DMS153 treated with DMSO at 0.1 percent for 48 hours (cell line): Measurements from ENCODE around the gene TAGLN.

Experiments used
- DNase-seq: peaks from one replicate; lab custom pipeline; 2025; ENCODE audit not compliant: unreplicated experiment; lab: John Stamatoyannopoulos, UW

Gene TAGLN

DNA sequence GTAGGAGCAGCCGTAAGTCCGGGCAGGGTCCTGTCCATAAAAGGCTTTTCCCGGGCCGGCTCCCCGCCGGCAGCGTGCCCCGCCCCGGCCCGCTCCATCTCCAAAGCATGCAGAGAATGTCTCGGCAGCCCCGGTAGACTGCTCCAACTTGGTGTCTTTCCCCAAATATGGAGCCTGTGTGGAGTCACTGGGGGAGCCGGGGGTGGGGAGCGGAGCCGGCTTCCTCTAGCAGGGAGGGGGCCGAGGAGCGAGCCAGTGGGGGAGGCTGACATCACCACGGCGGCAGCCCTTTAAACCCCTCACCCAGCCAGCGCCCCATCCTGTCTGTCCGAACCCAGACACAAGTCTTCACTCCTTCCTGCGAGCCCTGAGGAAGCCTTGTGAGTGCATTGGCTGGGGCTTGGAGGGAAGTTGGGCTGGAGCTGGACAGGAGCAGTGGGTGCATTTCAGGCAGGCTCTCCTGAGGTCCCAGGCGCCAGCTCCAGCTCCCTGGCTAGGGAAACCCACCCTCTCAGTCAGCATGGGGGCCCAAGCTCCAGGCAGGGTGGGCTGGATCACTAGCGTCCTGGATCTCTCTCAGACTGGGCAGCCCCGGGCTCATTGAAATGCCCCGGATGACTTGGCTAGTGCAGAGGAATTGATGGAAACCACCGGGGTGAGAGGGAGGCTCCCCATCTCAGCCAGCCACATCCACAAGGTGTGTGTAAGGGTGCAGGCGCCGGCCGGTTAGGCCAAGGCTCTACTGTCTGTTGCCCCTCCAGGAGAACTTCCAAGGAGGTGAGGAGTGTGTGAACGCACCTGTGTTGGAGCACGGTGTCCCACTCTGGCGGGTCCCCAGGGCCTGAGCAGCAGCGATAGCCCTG, at the start of gene TAGLN:
TSS of gene TAGLN (plus strand) at position 318 of the 863 bp plus-strand sequence. CDS start 3,644 bp downstream, outside the sequence.
- no peak for DNase-seq

DNA sequence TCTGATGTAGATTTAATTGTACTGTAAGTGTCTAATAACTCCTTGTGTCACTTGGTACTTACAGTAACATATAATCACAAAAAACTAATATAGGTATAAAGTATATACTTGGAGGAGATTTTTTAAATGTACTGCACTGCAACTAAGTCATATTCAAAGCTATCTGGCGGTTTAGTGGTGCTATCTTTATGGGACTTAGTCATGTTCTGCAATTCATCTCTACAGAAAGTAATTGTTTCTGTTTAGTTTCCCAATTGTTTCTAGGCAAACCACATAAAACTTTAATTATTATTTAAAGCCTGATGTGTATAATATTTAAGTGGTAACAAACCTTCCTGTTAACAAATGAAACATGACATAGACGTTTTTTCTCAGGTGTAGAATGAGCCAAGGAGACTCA, 47.1 kb upstream of the TAGLN start:
- no peak for DNase-seq

DNA sequence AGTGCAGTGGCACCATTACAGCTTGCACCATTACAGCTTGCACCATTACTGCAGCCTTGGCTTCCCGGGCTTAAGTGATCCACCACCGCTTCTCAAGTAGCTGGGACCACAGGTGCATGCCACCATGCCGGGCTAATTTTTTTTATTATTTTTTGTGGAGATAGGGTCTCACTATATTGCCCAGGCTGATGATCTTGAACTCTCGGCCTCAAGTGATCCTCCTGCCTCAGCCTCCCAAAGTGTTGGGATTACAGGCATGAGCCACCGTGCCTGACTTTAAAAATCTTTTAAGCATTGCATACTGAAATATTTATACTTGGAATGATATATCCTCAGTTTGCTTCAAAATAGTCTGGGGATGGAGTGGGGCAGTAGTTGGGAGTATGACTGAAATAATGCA, 44.7 kb upstream of the TAGLN start:
- no peak for DNase-seq

DNA sequence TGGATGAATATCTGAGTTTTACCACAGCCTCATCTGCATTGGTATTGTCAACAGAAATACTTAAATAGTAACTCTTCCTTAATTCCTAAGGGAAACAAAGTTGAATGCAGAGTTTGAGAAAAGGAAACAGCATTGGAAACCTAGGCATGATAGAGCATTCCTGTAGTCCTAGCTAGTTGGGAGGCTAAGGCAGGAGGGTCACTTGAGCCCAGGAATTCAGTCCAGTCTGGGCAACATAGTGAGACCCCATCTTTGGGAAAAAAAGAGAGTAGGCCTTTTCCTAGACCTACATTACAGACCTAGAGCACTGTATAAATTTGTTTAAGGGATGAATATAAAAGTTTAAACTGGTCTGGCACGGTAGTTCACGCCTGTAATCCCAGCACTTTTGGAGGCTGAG, 41.7 kb upstream of the TAGLN start:
- DNase-seq: no peak

DNA sequence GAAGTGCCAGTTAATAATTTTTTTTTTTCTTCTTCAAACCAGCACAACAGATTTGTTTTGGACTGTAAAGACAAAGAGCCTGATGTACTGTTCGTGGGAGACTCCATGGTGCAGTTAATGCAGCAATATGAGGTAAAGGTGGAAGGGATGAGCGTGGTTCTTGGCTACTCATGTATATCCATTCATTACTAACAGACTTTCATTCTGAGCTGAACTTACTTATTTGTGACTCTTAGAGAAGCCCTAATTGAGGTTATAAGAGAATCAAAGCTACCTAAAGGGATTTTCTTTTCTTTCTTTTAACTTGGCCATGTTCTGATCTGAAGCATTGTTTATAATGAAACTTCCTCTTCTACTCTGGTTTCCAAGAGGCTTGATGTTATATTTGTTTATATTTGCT, 39.3 kb upstream of the TAGLN start:
- no peak for DNase-seq

DNA sequence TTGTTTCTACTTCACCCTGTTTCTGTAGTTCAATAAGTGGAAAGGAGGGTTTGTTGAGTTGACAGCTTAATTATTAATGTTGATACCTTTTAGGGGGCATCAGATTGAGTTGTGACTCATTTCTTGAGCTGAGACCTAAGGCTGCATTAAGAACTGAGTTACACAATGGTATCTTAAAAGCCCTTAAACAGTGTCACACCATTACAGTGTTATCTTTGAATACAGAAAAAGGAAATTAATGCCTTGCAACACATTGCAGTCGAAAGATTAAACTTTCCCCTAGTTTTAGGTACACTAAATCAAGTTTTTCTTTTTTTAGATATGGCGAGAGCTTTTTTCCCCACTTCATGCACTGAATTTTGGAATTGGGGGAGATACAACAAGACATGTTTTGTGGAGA, 38.3 kb upstream of the TAGLN start:
- DNase-seq: no peak

DNA sequence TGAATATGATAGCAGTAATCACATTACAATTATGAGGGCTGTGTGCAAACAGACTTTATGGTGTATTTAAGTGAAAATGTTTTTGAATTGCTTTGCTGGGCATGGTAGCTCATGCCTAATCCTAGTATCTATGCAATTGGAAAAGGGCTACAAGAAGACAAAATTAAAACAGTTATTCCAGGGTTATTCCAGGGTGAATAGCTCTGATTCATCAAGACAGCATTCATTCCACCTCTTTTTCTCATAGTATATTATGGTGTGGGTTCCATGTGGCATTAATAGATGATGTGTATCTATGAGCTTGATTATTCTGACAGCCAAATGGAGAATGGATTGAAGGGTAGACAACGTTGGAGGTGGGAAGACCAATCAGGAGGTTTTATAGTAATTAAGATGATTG, 32.7 kb upstream of the TAGLN start:
- DNase-seq: no peak

DNA sequence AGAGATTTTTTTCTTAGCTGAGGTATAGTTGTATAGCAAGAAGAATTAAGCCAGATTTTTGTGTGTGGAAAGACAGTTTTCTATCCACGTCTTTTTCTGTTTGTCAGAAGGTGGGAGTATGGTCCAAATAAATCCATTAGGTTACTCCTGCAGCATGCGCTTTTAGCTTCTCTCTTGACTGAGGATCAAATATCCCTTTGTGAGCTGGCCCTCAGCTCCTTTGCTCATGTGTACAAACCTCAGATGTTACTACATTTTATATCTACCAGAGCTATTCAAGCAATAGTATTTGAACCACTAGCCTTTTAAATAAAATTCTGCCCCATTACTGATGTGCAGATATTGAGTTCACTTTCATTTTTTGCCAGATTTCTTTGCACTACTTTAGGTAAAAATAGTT, 29.4 kb upstream of the TAGLN start:
- no peak for DNase-seq

DNA sequence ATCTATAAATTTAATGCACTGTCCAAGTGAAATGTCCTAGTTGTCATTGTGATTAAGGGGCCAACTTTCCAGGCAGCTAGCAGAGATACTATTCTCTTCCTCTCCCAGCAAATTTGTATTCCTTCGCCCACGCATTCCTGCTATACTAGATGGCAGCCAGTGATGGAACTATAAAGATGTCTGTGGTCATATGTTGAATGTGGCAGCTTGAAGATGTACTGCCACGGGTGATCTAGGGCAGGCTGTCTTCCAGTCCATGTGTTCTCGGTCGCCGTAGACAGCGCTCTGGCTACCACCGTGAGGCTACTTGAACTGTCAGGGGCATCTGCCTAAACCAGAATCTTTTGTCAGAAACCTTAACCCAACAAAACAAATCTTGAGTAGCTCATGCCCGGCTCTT, 29.0 kb upstream of the TAGLN start:
- no peak for DNase-seq

DNA sequence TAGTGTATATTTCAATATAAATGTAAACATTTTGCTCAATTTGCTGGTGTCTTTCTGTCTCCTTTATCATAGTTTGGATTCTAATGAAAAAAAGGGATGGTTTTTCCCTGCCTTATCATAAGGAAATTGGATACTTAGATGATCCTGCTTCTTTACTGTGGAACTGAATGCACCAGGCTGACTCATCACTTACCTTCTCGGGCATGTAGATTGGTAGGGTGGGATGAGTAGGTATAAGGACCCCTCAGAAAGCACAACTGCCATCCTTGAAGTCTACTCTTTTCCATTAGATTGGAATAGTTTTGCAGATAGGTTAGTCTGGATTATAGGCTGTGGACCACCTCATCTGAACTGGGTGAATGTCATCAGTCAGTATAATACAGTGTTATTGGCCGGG, 28.2 kb upstream of the TAGLN start:
- DNase-seq: no peak

DNA sequence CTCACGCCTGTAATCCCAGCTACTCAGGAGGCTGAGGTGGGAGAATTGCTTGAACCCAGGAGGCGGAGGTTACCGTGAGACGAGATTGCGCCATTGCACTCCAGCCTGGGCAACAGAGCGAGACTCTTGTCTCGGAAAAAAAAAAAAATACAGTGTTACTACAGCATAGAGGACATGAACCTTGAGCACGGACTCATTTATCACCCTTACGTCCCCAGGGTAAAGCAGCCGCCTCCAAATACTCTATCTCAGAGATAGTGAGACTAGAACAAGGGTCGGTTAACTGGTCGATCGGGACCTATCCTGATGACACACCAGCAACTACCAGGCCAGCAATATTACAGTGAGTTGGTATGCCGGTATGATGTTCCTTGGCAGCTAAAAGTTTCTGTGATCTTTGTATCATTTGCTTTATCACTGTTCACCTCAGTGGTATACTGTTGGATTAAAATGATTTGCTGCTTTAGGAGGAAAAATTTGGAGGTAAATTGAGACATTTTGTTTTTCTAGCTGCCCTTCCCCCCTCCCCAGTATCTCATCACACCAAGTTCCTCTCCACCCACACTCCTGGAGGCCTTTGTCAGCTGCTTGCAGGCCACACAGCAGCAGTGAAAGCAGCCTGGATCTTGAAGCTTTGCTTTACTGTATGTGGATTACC, 27.6 kb upstream of the TAGLN start:
- no peak for DNase-seq

DNA sequence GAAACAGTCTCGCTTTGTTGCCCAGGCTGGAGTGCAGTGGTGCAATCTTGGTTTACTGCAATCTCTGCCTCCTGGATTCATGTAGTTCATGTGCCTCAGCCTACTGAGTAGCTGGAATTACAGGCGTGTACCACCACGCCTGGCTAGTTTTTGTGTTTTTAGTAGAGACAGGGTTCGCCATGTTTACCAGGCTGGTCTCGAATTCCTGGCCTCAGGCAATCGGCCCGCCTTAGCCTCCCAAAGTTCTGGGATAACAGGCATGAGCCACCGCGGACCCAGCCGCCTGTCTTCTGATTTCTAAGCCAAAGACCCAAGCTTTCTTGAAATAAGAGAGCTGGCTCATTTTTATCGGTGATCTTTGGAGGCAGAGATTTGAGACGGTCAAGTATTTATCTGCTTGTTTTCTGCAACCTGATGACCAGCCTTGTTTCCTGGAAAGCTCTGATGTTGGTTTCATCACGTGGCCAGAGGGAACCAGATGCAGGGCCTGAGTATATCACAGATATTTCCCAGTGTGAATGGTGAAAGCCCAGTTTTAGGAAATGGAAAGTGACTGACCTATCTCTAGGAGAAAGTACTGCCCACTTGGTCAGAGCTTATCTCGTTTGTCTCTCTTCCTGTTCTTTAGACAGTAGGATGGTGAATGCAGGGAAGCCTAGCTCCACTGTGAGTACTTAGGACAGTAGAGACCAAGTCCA, 26.3 kb upstream of the TAGLN start:
- no peak for DNase-seq

DNA sequence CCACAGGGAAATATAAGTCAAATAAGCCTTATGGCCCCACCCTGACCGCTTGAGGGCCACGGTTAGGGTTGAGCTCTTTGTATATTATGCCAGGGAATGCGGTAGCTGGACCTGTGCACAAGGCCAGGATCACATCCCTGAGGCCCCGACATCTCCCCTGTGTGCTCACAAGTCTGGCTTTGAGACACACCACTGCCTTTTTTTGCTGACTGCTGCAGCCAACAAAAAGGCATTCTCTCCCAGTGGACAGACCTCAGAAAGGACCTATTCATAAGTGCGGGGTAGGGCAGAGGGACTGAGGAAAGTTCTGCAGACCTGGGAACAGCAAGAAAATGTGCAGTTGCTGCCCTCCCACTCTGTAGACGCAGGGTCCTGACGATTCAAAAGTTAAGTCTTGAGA, 24.1 kb upstream of the TAGLN start:
- no peak for DNase-seq

DNA sequence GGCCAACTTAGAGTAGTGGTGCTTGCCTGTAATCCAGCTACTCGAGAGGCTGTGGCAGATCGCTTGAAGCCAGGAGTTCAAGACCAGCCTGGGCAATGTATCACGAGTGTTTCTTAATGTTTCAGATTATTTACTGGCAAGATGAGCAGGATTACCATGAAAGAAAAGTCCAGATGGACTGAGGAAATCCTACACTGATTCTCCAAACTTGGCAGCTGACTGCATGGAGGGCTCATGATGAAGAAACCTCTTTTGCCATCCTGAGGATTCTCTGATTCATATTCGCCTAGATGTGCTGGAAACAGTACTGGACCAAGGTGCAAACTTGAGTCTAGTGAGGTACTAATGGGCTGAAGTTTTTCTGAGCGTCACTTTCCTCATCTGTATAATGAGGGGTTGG, 23.4 kb upstream of the TAGLN start:
- DNase-seq: no peak

DNA sequence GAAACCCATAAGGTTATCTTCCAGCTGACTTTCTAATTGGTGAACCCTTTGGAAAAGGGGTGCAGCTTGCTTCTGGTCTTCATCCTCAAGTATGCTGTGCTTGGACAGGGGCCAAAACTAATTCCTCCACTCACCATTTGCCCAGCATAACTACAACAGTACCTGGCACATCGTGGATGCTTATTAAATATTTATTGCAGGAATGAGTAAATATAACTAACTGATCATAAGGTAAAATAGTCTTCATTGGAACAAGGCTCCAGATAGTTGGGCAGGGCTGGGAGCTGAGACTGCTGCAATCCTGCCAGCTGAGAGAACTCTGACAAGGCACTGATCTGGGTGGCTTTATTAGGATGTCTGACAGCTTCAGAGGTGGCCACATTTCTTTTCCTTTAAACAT, 23.0 kb upstream of the TAGLN start:
- no peak for DNase-seq

DNA sequence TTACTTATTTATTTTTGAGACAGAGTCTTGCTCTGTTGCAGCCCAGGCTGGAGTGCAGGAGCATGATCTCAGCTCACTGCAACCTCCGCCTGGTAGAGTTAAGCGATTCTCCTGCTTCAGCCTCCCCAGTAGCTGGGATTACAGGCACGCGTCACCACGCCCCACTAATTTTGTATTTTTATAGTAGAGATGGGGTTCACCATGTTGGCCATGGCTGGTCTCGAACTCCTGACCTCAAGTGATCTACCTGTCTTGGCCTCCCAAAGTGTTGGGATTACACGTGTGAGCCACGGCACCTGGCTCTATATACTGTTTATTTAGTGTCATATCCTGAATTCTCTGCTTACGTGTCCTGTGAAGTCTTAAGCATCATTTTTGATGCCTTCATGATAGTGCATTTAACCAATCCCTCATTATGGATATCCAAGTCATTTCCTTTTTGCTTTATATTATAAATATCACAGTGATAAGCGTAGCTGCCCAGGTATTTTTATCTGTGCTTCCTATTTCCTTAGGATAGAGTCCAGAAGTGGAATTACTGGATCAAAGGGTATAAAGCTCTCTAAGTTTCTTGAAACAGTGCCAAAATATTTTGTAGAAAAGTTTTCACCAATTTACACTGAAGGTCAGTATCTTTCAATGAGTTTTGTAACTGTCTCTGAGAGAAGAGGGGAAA, 21.5 kb upstream of the TAGLN start:
- DNase-seq: no peak

DNA sequence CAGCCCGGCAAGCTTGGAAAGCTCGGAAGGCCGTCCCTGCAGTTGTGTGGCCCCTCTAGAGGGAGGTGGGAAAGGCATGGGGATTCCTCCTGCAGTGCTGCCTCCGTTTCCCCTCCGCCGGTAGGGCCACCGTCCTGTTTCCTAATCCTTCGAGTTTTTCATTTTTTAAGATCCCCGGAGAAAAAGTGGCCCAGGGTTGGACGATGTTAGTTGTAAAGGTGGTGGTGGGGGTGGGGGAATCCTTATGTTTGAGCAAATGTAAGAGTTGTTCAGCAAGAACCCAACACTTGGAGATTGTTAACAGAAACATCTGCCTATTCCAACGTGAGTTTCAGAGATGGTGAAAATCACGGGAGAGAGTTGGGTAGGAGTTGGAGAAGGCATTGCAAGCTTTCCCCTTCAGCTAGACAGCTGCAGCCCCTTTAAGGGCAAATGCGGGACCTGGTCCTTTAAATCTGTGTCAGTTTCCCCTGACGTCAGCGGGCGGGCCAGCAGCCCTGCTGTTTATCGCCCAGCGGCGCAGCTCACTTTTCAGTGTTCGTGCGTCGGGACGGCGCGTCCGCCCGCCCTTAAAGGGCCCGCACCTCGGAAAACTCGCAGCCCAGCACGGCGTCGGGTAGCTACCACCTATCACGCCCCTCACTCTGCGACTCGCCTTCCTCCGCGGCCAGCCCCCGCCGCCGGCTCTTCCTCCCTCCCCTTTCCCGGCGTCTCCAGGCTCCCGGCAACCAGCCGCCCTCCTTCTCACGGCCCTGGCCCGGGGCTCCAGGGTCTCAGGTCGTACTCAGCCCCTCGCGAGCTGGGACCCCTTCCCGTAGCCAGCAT, 20.7 kb upstream of the TAGLN start, which contains the start of gene SIDT2:
TSS of gene SIDT2 (plus strand) at position 534 of the 825 bp plus-strand sequence. CDS start 521 bp downstream, outside the sequence.
- DNase-seq: peak; percentile 88

DNA sequence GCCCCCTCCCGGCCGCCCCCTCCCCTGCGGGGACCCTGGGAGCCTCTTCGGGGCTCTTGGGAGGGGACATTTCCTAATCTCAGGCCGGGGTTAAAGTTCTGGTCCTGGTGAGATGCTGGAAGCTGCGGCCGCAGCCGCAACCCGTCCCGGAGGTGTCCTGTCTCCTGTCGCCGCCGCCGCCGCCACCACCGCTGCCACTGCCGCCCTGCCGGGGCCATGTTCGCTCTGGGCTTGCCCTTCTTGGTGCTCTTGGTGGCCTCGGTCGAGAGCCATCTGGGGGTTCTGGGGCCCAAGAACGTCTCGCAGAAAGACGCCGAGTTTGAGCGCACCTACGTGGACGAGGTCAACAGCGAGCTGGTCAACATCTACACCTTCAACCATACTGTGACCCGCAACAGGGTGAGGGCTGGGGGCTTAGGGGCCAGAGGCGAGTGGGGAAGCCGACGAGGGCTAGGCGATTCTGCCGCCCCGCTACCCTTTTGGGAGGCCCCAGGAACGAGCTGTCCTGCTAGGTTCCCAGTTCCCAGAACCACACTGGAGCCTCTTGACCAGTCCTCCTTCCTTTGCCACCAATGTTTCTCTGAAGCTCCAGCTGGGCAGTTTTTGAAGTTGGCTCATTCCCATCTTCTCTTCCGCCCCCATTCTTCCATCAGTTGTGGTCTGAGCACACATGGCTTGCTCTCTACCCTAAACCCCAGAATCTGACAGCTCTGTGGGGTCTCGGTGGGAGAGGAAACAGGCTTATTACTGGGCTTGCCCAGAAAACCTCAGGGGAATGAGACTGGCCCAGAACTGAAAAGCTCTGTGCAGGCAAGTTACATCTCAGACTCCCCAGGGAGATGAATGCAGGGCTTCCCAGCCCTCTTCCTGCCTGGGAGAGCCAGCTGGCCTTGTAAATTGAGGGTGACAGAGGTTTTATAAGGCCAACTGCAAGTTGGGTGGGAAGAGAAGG, 19.8 kb upstream of the TAGLN start:
- no peak for DNase-seq

DNA sequence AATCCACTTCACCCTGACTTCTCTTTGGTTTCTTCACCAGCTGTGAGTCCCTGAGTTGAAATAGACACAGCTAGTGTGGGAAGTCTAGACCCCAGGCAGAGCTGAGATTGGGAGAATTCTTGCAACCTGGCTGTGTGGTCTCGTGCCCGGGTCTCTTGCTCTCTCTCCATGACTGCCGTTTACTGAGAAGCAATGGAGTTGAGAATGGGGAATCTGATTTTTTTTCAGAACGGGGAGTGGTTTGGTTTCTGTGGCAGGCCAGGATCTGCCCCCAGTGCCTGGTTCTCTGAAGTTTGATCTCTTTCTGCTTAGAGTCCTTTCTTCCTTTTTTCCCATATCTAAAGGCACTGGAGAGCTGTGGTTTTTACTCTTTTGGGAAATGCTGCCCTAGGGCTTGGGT, 19.1 kb upstream of the TAGLN start:
- DNase-seq: no peak
